Nephron (organoid): ENCODE measurements around the gene ZYG11A.

Experiments used
- H3K27ac Mint-ChIP-seq, 3 experiments: 2 replicates each; pipeline ENCODE4 v1.8.0; 2020; ENCODE audit warnings: mixed read lengths in 3 of 3, mild to moderate bottlenecking in 2 of 3, moderate library complexity in 1 of 3
- H3K27me3 Mint-ChIP-seq: 2 replicates; pipeline ENCODE4 v1.8.0; 2021; ENCODE audit warnings: low read depth, mild to moderate bottlenecking, moderate library complexity, mixed read lengths
- H3K36me3 Mint-ChIP-seq: 2 replicates; pipeline ENCODE4 v1.8.0; 2020; ENCODE audit warnings: low read depth, mixed read lengths
- H3K4me1 Mint-ChIP-seq: 2 replicates; pipeline ENCODE4 v1.8.0; 2020; ENCODE audit warnings: mixed read lengths
- H3K4me3 Mint-ChIP-seq, 3 experiments: 2 replicates each; pipeline ENCODE4 v1.8.0; 2020; ENCODE audit warnings: mild to moderate bottlenecking in 3 of 3, mixed read lengths in 3 of 3, moderate library complexity in 2 of 3
- H3K9me3 Mint-ChIP-seq: 2 replicates; pipeline ENCODE4 v1.8.0; 2020; ENCODE audit warnings: mixed read lengths
- CTCF ChIP-seq, 3 experiments: fragments of 200-600 bp; sonication (generic); IDR thresholded peaks; one replicate each; pipeline ENCODE4 v1.5.0; 2021; ENCODE audit warnings: antibody characterized with exemption in 3 of 3; ENCODE audit not compliant: unreplicated experiment in 3 of 3

Gene ZYG11A

GRCh38 chr1:52913014-52913413, 70.5 kb downstream of the ZYG11A start:
- peaks cover 5% of the 10 kb centered on the region for H3K4me1 Mint-ChIP-seq
- H3K27ac Mint-ChIP-seq, result no peak overlapping the region
- no peaks in the 10 kb centered on the region for H3K9me3 Mint-ChIP-seq
- H3K36me3 Mint-ChIP-seq, result no peaks in the 10 kb centered on the region
- H3K27me3 Mint-ChIP-seq, result no peaks in the 10 kb centered on the region
- no peak for TF ChIP-seq CTCF (IDR thresholded peaks at IDR 0.05; ENCODE audit: unreplicated experiment in 3 of 3)
- no peak overlapping the region for H3K4me3 Mint-ChIP-seq

GRCh38 chr1:52913537-52913936, 71.0 kb downstream of the ZYG11A start:
- no peak overlapping the region for H3K4me3 Mint-ChIP-seq
- no peaks in the 10 kb centered on the region for H3K36me3 Mint-ChIP-seq
- H3K27ac Mint-ChIP-seq, result no peak overlapping the region
- no peaks in the 10 kb centered on the region for H3K27me3 Mint-ChIP-seq
- no peaks in the 10 kb centered on the region for H3K9me3 Mint-ChIP-seq
- TF ChIP-seq CTCF (IDR thresholded peaks at IDR 0.05; ENCODE audit: unreplicated experiment in 3 of 3), result no peak
- H3K4me1 Mint-ChIP-seq, result peaks cover 5% of the 10 kb centered on the region

- no peak for TF ChIP-seq CTCF (IDR thresholded peaks at IDR 0.05; ENCODE audit: unreplicated experiment in 3 of 3)
- Mint-ChIP-seq H3K27me3 (peaks cover 5% of the 10 kb centered on the region), H3K36me3 (no peaks in the 10 kb centered on the region), H3K27ac (no peak overlapping the region), H3K4me3 (no peak overlapping the region), H3K9me3 (peaks cover 5% of the 10 kb centered on the region), H3K4me1 (peaks cover 5% of the 10 kb centered on the region)
Observed at GRCh38 chr1:52914463-52914862, 71.9 kb downstream of the ZYG11A start.

DNA sequence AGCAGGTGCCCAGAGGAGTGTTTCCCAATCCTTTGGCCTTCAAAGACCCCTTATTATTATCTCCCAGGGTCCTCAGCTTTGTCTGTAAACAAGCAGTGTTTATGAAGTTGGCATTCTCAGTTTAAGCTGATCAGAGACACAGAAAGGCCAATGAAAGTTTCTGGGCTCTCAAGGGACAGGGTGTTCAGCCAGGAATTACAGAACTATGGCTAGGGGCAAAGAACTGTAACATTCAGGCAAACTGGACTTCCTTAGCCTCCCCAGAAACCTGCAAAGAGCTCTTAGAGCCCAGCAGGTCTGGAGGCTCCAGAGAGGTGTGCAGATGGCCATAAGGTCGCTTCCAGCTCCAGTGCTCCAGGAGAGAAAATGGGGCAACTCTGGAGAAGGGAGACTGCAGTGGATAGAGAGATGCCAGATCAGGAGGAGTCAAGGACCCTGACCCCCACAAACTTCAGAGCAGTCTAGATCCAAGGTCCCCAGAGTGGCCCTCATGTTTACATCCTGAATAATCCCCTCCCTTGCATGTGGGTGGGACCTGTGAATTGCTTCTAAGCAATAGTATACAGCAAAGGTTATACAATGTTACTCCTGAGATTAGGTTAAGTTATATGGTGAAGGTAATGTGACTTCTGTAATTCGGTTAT, 72.8 kb downstream of the ZYG11A start:
- Mint-ChIP-seq H3K36me3 (no peaks in the 10 kb centered on the region), H3K4me3 (no peak overlapping the region), H3K4me1 (peaks cover 5% of the 10 kb centered on the region), H3K9me3 (peaks cover 5% of the 10 kb centered on the region), H3K27me3 (peaks cover 14% of the 10 kb centered on the region), H3K27ac (no peak overlapping the region)
- no peak for TF ChIP-seq CTCF (IDR thresholded peaks at IDR 0.05; ENCODE audit: unreplicated experiment in 3 of 3)

- H3K27me3 Mint-ChIP-seq, result peaks cover 19% of the 10 kb centered on the region
- no peaks in the 10 kb centered on the region for H3K36me3 Mint-ChIP-seq
- no peak for TF ChIP-seq CTCF (IDR thresholded peaks at IDR 0.05; ENCODE audit: unreplicated experiment in 3 of 3)
- peaks cover 5% of the 10 kb centered on the region for H3K4me1 Mint-ChIP-seq
- peaks cover 5% of the 10 kb centered on the region for H3K9me3 Mint-ChIP-seq
- no peak overlapping the region for H3K4me3 Mint-ChIP-seq
- no peak overlapping the region for H3K27ac Mint-ChIP-seq
Observed at GRCh38 chr1:52915855-52916220, 73.3 kb downstream of the ZYG11A start.

DNA sequence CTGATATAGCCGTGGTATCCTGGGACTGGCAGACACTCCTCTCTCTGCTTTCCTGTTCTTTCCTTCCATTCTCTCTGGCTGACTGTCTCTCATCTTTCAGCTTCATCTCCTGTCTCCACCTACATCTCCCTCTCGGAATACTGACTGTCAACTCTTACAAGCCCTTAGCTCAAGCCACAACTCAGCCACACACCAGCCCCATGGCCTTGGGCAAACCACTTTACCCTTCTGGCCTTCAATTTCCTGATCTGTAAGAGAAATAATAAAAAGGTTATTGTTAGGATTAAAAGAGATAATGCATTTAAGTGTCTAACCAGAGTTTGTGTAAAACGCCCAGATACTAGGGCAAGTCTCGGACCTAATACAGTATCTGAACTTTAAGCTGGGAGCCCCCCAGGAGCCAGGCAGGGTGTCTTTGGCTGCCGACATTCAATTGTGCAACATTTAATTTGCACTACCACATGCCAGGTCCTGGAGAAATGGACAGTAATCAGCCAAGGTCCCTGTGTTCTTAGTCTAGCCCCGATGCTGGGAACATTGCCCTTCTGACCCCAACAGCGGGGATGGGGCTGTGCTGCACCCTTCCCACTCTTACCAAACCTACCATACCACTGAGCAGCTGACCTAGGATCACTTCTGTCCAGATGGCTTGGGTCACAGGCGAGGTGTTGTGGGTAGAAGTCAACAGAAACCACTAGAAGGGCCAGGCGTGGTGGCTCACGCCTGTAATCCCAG, 73.8 kb downstream of the ZYG11A start:
- Mint-ChIP-seq H3K4me3 (no peak overlapping the region), H3K9me3 (peaks cover 5% of the 10 kb centered on the region), H3K27me3 (peaks cover 20% of the 10 kb centered on the region), H3K27ac (no peak overlapping the region), H3K4me1 (peaks cover 5% of the 10 kb centered on the region), H3K36me3 (no peaks in the 10 kb centered on the region)
- TF ChIP-seq CTCF (IDR thresholded peaks at IDR 0.05; ENCODE audit: unreplicated experiment in 3 of 3), result no peak
